Fibroblast of lung (primary cell): ENCODE results near the gene AMFR. TPM values are rescaled to one million over a fixed set of nuclear protein-coding genes. Genes with fewer than 3 reads are reported as not detected.

Source experiments
- DNase-seq, 2 donors: peaks; one replicate each; pipeline versions ENCODE4 v3.0.0 to v3.0.0-alpha.2; 2010; ENCODE audit warnings: low read depth in 2 of 2
- H2AFZ ChIP-seq: 2 replicates; pipeline ENCODE4 v1.5.1; 2012; ENCODE audit warnings: low read length, control low read depth, inconsistent platforms
- H3K27ac ChIP-seq: 2 replicates; pipeline ENCODE4 v1.5.1; 2011; ENCODE audit warnings: low read length, control low read depth; ENCODE audit not compliant: insufficient read depth
- H3K27me3 ChIP-seq: 2 replicates; pipeline ENCODE4 v1.5.1; 2011; ENCODE audit warnings: mild to moderate bottlenecking, low read length; ENCODE audit not compliant: control insufficient read depth, insufficient read depth
- H3K36me3 ChIP-seq: 2 replicates; pipeline ENCODE4 v1.5.1; 2011; ENCODE audit warnings: low read length; ENCODE audit not compliant: control insufficient read depth, insufficient read depth
- H3K4me1 ChIP-seq: 2 replicates; pipeline ENCODE4 v1.5.1; 2011; ENCODE audit warnings: low read length; ENCODE audit not compliant: control insufficient read depth, insufficient read depth; ENCODE audit errors: extremely low read depth
- H3K4me2 ChIP-seq: 2 replicates; pipeline ENCODE4 v1.5.1; 2011; ENCODE audit warnings: low read length, control low read depth; ENCODE audit not compliant: insufficient read depth; ENCODE audit errors: extremely low read depth
- H3K4me3 ChIP-seq, 4 experiments: fragments of 200-600 bp in 1 of 4; sonication (generic) in 1 of 4; replicated peaks in 1 of 4; 2 replicates each; pipeline ENCODE4 v1.5.1; 2011 to 2016; ENCODE audit warnings: low read length in 4 of 4, low read depth in 3 of 4, mild to moderate bottlenecking in 3 of 4, control low read depth in 2 of 4, inconsistent platforms in 1 of 4, mixed read lengths in 1 of 4; ENCODE audit not compliant: insufficient read depth in 1 of 4; ENCODE audit errors: control extremely low read depth in 1 of 4
- H3K79me2 ChIP-seq: 2 replicates; pipeline ENCODE4 v1.5.1; 2012; ENCODE audit warnings: mild to moderate bottlenecking, low read length, inconsistent platforms; ENCODE audit not compliant: control insufficient read depth, insufficient read depth
- H3K9ac ChIP-seq: 2 replicates; pipeline ENCODE4 v1.5.1; 2011; ENCODE audit warnings: mild to moderate bottlenecking, low read length, control low read depth; ENCODE audit not compliant: insufficient read depth
- H3K9me3 ChIP-seq: 2 replicates; pipeline ENCODE4 v1.5.1; 2012; ENCODE audit warnings: low read depth, low read length; ENCODE audit not compliant: control insufficient read depth, insufficient read depth
- H4K20me1 ChIP-seq: 2 replicates; pipeline ENCODE4 v1.5.1; 2011; ENCODE audit warnings: low read length; ENCODE audit not compliant: control insufficient read depth, insufficient read depth; ENCODE audit errors: extremely low read depth
- CTCF ChIP-seq, 2 donors: IDR thresholded peaks in 1 of 2; conservative IDR thresholded peaks in 1 of 2; 1 replicate in 1 of 2; 2 replicates in 1 of 2; pipeline ENCODE4 v1.5.1; 2011 to 2012; ENCODE audit warnings: low read length in 2 of 2, control low read depth in 1 of 2, inconsistent platforms in 1 of 2, low read depth in 1 of 2, mild to moderate bottlenecking in 1 of 2
- EZH2 ChIP-seq: IDR thresholded peaks from 2 replicates; pipeline ENCODE4 v1.5.1; 2012; ENCODE audit warnings: low read length, control low read depth, mild to moderate bottlenecking; ENCODE audit errors: missing control alignments
- polyA plus RNA-seq, 2 donors: library from polyadenylated mRNA; depleted of rRNA in 1 of 2; stranded (reverse) in 1 of 2; unstranded in 1 of 2; fragments of >200 nt; gene quantifications; 2 replicates each; pipeline ENCODE4 v1.2.1, GENCODE V29; 2011 to 2012; ENCODE audit warnings: missing spikeins in 1 of 2
- total RNA-seq: library from RNA; depleted of rRNA; stranded (reverse); fragments of >200 nt; gene quantifications from 2 replicates; pipeline ENCODE4 v1.2.1, GENCODE V29; 2014

The AMFR gene
- total and polyA plus RNA-seq, 2 donors (not counting 1 experiment from before 2014, with no cell fraction given), result 75.9 to 413 TPM

GRCh38 chr16:56337131-56337857 lies 88.1 kb downstream of the AMFR start:
- H3K27ac ChIP-seq, result no peak overlapping the region
- H3K9me3 ChIP-seq, result no peaks in the 10 kb centered on the region
- no peaks in the 10 kb centered on the region for H3K27me3 ChIP-seq
- H3K4me1 ChIP-seq, result peaks cover 2% of the 10 kb centered on the region
- no peak for TF ChIP-seq CTCF (conservative IDR thresholded peaks at IDR 0.05 in 1 of 2, IDR thresholded peaks at IDR 0.05 in 1 of 2; ENCODE audit: low read depth in 1 of 2, low read length in 2 of 2)
- TF ChIP-seq EZH2, result no peak
- no peaks in the 10 kb centered on the region for H3K36me3 ChIP-seq
- no peak overlapping the region for H3K4me2 ChIP-seq
- H4K20me1 ChIP-seq, result no peaks in the 10 kb centered on the region
- no peak for DNase-seq
- no peak overlapping the region for H2AFZ ChIP-seq
- H3K79me2 ChIP-seq, result no peaks in the 10 kb centered on the region
- H3K4me3 ChIP-seq, result no peak overlapping the region
- no peak overlapping the region for H3K9ac ChIP-seq

GRCh38 chr16:56336711-56337110 lies 88.6 kb downstream of the AMFR start:
- H3K4me2 ChIP-seq, result no peak overlapping the region
- no peaks in the 10 kb centered on the region for H3K79me2 ChIP-seq
- H2AFZ ChIP-seq, result no peak overlapping the region
- H3K9me3 ChIP-seq, result no peaks in the 10 kb centered on the region
- H3K27me3 ChIP-seq, result no peaks in the 10 kb centered on the region
- H3K4me3 ChIP-seq, result no peak overlapping the region
- TF ChIP-seq EZH2, result no peak
- no peak for TF ChIP-seq CTCF (conservative IDR thresholded peaks at IDR 0.05 in 1 of 2, IDR thresholded peaks at IDR 0.05 in 1 of 2; ENCODE audit: low read depth in 1 of 2, low read length in 2 of 2)
- no peaks in the 10 kb centered on the region for H4K20me1 ChIP-seq
- DNase-seq, result no peak
- H3K27ac ChIP-seq, result no peak overlapping the region
- H3K36me3 ChIP-seq, result no peaks in the 10 kb centered on the region
- H3K9ac ChIP-seq, result no peak overlapping the region
- H3K4me1 ChIP-seq, result peaks cover 2% of the 10 kb centered on the region

- H2AFZ ChIP-seq, result no peak overlapping the region
- no peaks in the 10 kb centered on the region for H3K79me2 ChIP-seq
- H3K4me3 ChIP-seq, result no peak overlapping the region
- H3K27ac ChIP-seq, result no peak overlapping the region
- no peak overlapping the region for H3K4me2 ChIP-seq
- no peaks in the 10 kb centered on the region for H3K36me3 ChIP-seq
- TF ChIP-seq EZH2, result no peak
- no peak for TF ChIP-seq CTCF (conservative IDR thresholded peaks at IDR 0.05 in 1 of 2, IDR thresholded peaks at IDR 0.05 in 1 of 2; ENCODE audit: low read depth in 1 of 2, low read length in 2 of 2)
- no peak for DNase-seq
- H3K4me1 ChIP-seq, result peaks cover 2% of the 10 kb centered on the region
- no peak overlapping the region for H3K9ac ChIP-seq
- no peaks in the 10 kb centered on the region for H3K9me3 ChIP-seq
- no peaks in the 10 kb centered on the region for H3K27me3 ChIP-seq
- no peaks in the 10 kb centered on the region for H4K20me1 ChIP-seq
Observed at GRCh38 chr16:56336071-56336688, 89.2 kb downstream of the AMFR start.
